H1 (cell line): Measurements from ENCODE around the gene ROBO2. TPM values are rescaled to one million over a fixed set of nuclear protein-coding genes. Genes with fewer than 3 reads are reported as not detected.

Source experiments
- CTCF ChIA-PET: fragments of 300-600 bp; sonication (Branson Sonifier 250); formaldehyde crosslinking; loops from one replicate; lab custom pipeline; 2021; ENCODE audit not compliant: partially characterized antibody; lab: Charles Lee
- POLR2A ChIA-PET: fragments of 300-600 bp; sonication (Branson Sonifier 250); formaldehyde crosslinking; loops from one replicate; lab custom pipeline; 2021; ENCODE audit warnings: inconsistent platforms; ENCODE audit not compliant: partially characterized antibody; lab: Charles Lee
- DNase-seq, 2 experiments: peaks; one replicate each; pipeline versions ENCODE4 v3.0.0 to v3.0.0-alpha.2; 2010 to 2022; ENCODE audit warnings: low spot score in 2 of 2, low read depth in 1 of 2, mixed read lengths in 1 of 2
- FAIRE-seq: peaks from 2 replicates; lab custom pipeline; 2011; peaks lifted over from hg19 to GRCh38; lab: Jason Lieb, UNC
- H2AFZ ChIP-seq: 2 replicates; pipeline ENCODE4 v1.8.1; 2012; ENCODE audit warnings: low read length, inconsistent platforms
- H2AK5ac ChIP-seq: 2 replicates; pipeline ENCODE4 v1.6.1; 2013; ENCODE audit warnings: low read depth, low read length
- H2BK120ac ChIP-seq: replicated peaks from 2 replicates; pipeline ENCODE3; 2013; ENCODE audit warnings: low read depth, low read length, inconsistent platforms
- H2BK12ac ChIP-seq: 2 replicates; pipeline ENCODE4 v1.6.1; 2013; ENCODE audit warnings: low read depth, low read length
- H2BK15ac ChIP-seq: 2 replicates; pipeline ENCODE4 v1.6.1; 2013; ENCODE audit warnings: low read length
- H2BK20ac ChIP-seq: 2 replicates; pipeline ENCODE4 v1.6.1; 2013; ENCODE audit warnings: low read length
- H2BK5ac ChIP-seq: 2 replicates; pipeline ENCODE4 v1.6.1; 2013; ENCODE audit warnings: low read depth, low read length
- H3K14ac ChIP-seq: 2 replicates; pipeline ENCODE4 v1.6.1; 2013; ENCODE audit warnings: inconsistent platforms; ENCODE audit not compliant: insufficient read length
- H3K18ac ChIP-seq: 2 replicates; pipeline ENCODE4 v1.6.1; 2013; ENCODE audit warnings: low read length; ENCODE audit errors: extremely low read depth
- H3K23ac ChIP-seq: 2 replicates; pipeline ENCODE4 v1.6.1; 2013; ENCODE audit warnings: inconsistent platforms; ENCODE audit not compliant: insufficient read length
- H3K23me2 ChIP-seq: 2 replicates; pipeline ENCODE4 v1.6.1; 2013; ENCODE audit warnings: low read depth, low read length
- H3K27ac ChIP-seq: 2 replicates; pipeline ENCODE4 v1.6.1; 2011; ENCODE audit warnings: low read depth, low read length, inconsistent platforms
- H3K27me3 ChIP-seq, 4 experiments: replicated peaks in 1 of 4; 1 replicate in 1 of 4; 2 replicates in 3 of 4; pipeline versions ENCODE4 v1.6.1 to v1.8.1; 2011 to 2013; ENCODE audit warnings: low read length in 3 of 4, mild to moderate bottlenecking in 3 of 4, inconsistent platforms in 2 of 4, mixed read lengths in 2 of 4, moderate library complexity in 1 of 4; ENCODE audit not compliant: control insufficient read depth in 3 of 4, insufficient read depth in 3 of 4; ENCODE audit errors: extremely low read depth in 1 of 4
- H3K36me3 ChIP-seq, 4 experiments: 2 replicates each; pipeline versions ENCODE4 v1.6.1 to v1.8.1; 2011 to 2013; ENCODE audit warnings: mild to moderate bottlenecking in 4 of 4, low read length in 3 of 4, moderate library complexity in 2 of 4, control low read depth in 1 of 4, inconsistent platforms in 1 of 4; ENCODE audit not compliant: insufficient read depth in 4 of 4, control insufficient read depth in 2 of 4
- H3K4ac ChIP-seq: replicated peaks from 2 replicates; pipeline ENCODE3; 2013; ENCODE audit warnings: low read length, low read depth, mixed read lengths, inconsistent platforms; ENCODE audit not compliant: insufficient read length
- H3K4me1 ChIP-seq, 4 experiments: replicated peaks in 1 of 4; 1 replicate in 1 of 4; 2 replicates in 3 of 4; pipeline versions ENCODE4 v1.6.1 to v1.8.1; 2011 to 2013; ENCODE audit warnings: low read length in 3 of 4, inconsistent platforms in 2 of 4, mixed read lengths in 1 of 4; ENCODE audit not compliant: insufficient read depth in 4 of 4, control insufficient read depth in 3 of 4
- H3K4me2 ChIP-seq, 2 experiments: 2 replicates each; pipeline versions ENCODE4 v1.6.1 to v1.8.1; 2011 to 2013; ENCODE audit warnings: low read depth in 2 of 2, low read length in 2 of 2, control low read depth in 1 of 2, inconsistent platforms in 1 of 2, mild to moderate bottlenecking in 1 of 2; ENCODE audit not compliant: insufficient read depth in 1 of 2
- H3K4me3 ChIP-seq, 4 experiments: fragments of 200-600, 300-600 bp in 1 of 4; sonication (generic), shearing (Covaris generic), sonication (Bioruptor Twin) in 1 of 4; 2 replicates each; pipeline versions ENCODE4 v1.5.1 to v1.8.1; 2011 to 2016; ENCODE audit warnings: low read length in 4 of 4, low read depth in 3 of 4, control low read depth in 2 of 4, inconsistent platforms in 2 of 4, mild to moderate bottlenecking in 2 of 4, mixed read lengths in 1 of 4, moderate library complexity in 1 of 4; ENCODE audit not compliant: insufficient read depth in 2 of 4; ENCODE audit errors: extremely low read depth in 1 of 4
- H3K56ac ChIP-seq: replicated peaks from 2 replicates; pipeline ENCODE3; 2013; ENCODE audit warnings: low read depth, mild to moderate bottlenecking, mixed read lengths, low read length, inconsistent platforms; ENCODE audit not compliant: insufficient read length
- H3K79me1 ChIP-seq: 2 replicates; pipeline ENCODE4 v1.6.1; 2013; ENCODE audit warnings: low read depth, low read length, control low read depth
- H3K79me2 ChIP-seq, 2 experiments: 2 replicates each; pipeline versions ENCODE4 v1.6.1 to v1.8.1; 2012 to 2013; ENCODE audit warnings: low read length in 2 of 2, mild to moderate bottlenecking in 2 of 2, inconsistent platforms in 1 of 2; ENCODE audit not compliant: insufficient read depth in 2 of 2, control insufficient read depth in 1 of 2
- H3K9ac ChIP-seq, 4 experiments: replicated peaks in 1 of 4; 1 replicate in 1 of 4; 2 replicates in 3 of 4; pipeline versions ENCODE4 v1.6.1 to v1.8.1; 2011 to 2013; ENCODE audit warnings: low read depth in 3 of 4, low read length in 3 of 4, control low read depth in 2 of 4, mild to moderate bottlenecking in 2 of 4, moderate library complexity in 2 of 4, inconsistent platforms in 1 of 4; ENCODE audit errors: extremely low read depth in 1 of 4
- H3K9me3 ChIP-seq, 2 experiments: 2 replicates each; pipeline versions ENCODE4 v1.6.1 to v1.8.1; 2012 to 2013; ENCODE audit warnings: mild to moderate bottlenecking in 2 of 2, moderate library complexity in 2 of 2, control low read depth in 1 of 2, inconsistent platforms in 1 of 2, low read depth in 1 of 2, low read length in 1 of 2, mixed read lengths in 1 of 2; ENCODE audit not compliant: insufficient read depth in 2 of 2
- H4K20me1 ChIP-seq, 2 experiments: replicated peaks in 1 of 2; 2 replicates each; pipeline versions ENCODE3 to v1.8.1; 2011 to 2013; ENCODE audit warnings: inconsistent platforms in 2 of 2, low read length in 2 of 2, mild to moderate bottlenecking in 1 of 2; ENCODE audit not compliant: insufficient read depth in 2 of 2, control insufficient read depth in 1 of 2
- H4K5ac ChIP-seq: 2 replicates; pipeline ENCODE4 v1.6.1; 2013; ENCODE audit warnings: low read length, low read depth, mixed read lengths, inconsistent platforms; ENCODE audit not compliant: insufficient read length
- H4K8ac ChIP-seq: 2 replicates; pipeline ENCODE4 v1.8.0; 2013; ENCODE audit warnings: mild to moderate bottlenecking, moderate library complexity, low read length, inconsistent platforms; ENCODE audit not compliant: insufficient read depth; ENCODE audit errors: extremely low read depth
- H4K91ac ChIP-seq: replicated peaks from 2 replicates; pipeline ENCODE3; 2013; ENCODE audit warnings: low read length, mixed read lengths, inconsistent platforms; ENCODE audit not compliant: insufficient read length
- CBX5 ChIP-seq: fragments of 300-800, 300-1000 bp; sonication (generic); IDR thresholded peaks from 2 replicates; pipeline ENCODE4 v1.7.1; 2016; ENCODE audit warnings: antibody characterized with exemption, low read length, low read depth
- CHD1 ChIP-seq: IDR thresholded peaks from 2 replicates; pipeline ENCODE4 v1.6.1; 2012; ENCODE audit warnings: low read depth, low read length, improper control_type of control experiment
- GTF2F1 ChIP-seq: IDR thresholded peaks from 2 replicates; pipeline ENCODE4 v1.6.1; 2012; ENCODE audit warnings: low read depth, low read length, improper control_type of control experiment, borderline replicate concordance
- JUN ChIP-seq: IDR thresholded peaks from 2 replicates; pipeline ENCODE4 v1.6.1; 2011; ENCODE audit warnings: low read depth, mild to moderate bottlenecking, improper control_type of control experiment, low read length
- NRF1 ChIP-seq: IDR thresholded peaks from 2 replicates; pipeline ENCODE4 v1.6.1; 2011; ENCODE audit warnings: mild to moderate bottlenecking, low read depth, low read length, improper control_type of control experiment
- SIN3A ChIP-seq, 2 experiments: IDR thresholded peaks in 1 of 2; conservative IDR thresholded peaks in 1 of 2; 2 replicates each; pipeline ENCODE4 v1.6.1; 2011 to 2012; ENCODE audit warnings: low read length in 2 of 2, improper control_type of control experiment in 1 of 2, low read depth in 1 of 2, mild to moderate bottlenecking in 1 of 2
- SIRT6 ChIP-seq: IDR thresholded peaks from one replicate; pipeline ENCODE4 v1.7.1; 2012; ENCODE audit warnings: low read length, inconsistent platforms
- SIX5 ChIP-seq: IDR thresholded peaks from 2 replicates; pipeline ENCODE4 v1.6.1; 2011; ENCODE audit warnings: mild to moderate bottlenecking, low read depth, low read length
- SP2 ChIP-seq: IDR thresholded peaks from 2 replicates; pipeline ENCODE4 v1.6.1; 2012; ENCODE audit warnings: mild to moderate bottlenecking, low read length, inconsistent platforms
- SP4 ChIP-seq: IDR thresholded peaks from 2 replicates; pipeline ENCODE4 v1.6.1; 2012; ENCODE audit warnings: low read length, inconsistent platforms
- TBP ChIP-seq: IDR thresholded peaks from 2 replicates; pipeline ENCODE4 v1.6.1; 2011; ENCODE audit warnings: low read depth, low read length, improper control_type of control experiment
- TEAD4 ChIP-seq: IDR thresholded peaks from 2 replicates; pipeline ENCODE4 v1.6.1; 2012; ENCODE audit warnings: low read depth, low read length, inconsistent platforms, mixed read lengths
- USF2 ChIP-seq: IDR thresholded peaks from 2 replicates; pipeline ENCODE4 v1.6.1; 2011; ENCODE audit warnings: low read length, improper control_type of control experiment
- WGBS, 2 experiments: shearing (Covaris generic) in 1 of 2; methylation state at CpG; one replicate each; pipeline versions ENCODE4 v1.1.6 to v1.1.7; 2013 to 2015; ENCODE audit warnings: low lambda C conversion rate in 2 of 2, mixed read lengths in 2 of 2, inconsistent platforms in 1 of 2, low coverage in 1 of 2, missing lambda C conversion rate in 1 of 2; ENCODE audit not compliant: insufficient replicate concordance in 2 of 2, insufficient coverage in 1 of 2, insufficient read length in 1 of 2; ENCODE audit errors: extremely low coverage in 1 of 2, missing lambda C conversion rate in 1 of 2; 5-methylcytosine and 5-hydroxymethylcytosine counted together
- polyA plus RNA-seq, 7 experiments: library from polyadenylated mRNA; depleted of rRNA in 3 of 7; stranded (reverse) in 5 of 7; unstranded in 2 of 7; fragments of >200 nt in 5 of 7; fragments of 200-250 nt in 2 of 7; gene quantifications; 1 replicate in 5 of 7; 2 replicates in 1 of 7; 4 replicates in 1 of 7; pipeline versions ENCODE4 v1.2.1 to v1.2.3, GENCODE V29; 2011 to 2013; ENCODE audit warnings: missing spikeins in 2 of 7, mixed read lengths in 2 of 7
- total RNA-seq: library from RNA; stranded (reverse); fragmentation: NEBNext Ultra II Directional; extraction: Animal tissue kit (Norgen Biotek cat#: 25700); gene quantifications from 2 replicates; pipeline ENCODE4 v1.2.1, GENCODE V29; 2021
- TF ChIP-seq, protein P1 (sequence below): IDR thresholded peaks from 2 replicates; pipeline ENCODE4 v1.6.1; 2012; ENCODE audit warnings: inconsistent platforms

The ROBO2 gene
- total and polyA plus RNA-seq, 2 of the 8 experiments (the other 6 are each of a cell fraction or from before 2014, with no cell fraction given): 1.5 to 2.9 TPM

DNA sequence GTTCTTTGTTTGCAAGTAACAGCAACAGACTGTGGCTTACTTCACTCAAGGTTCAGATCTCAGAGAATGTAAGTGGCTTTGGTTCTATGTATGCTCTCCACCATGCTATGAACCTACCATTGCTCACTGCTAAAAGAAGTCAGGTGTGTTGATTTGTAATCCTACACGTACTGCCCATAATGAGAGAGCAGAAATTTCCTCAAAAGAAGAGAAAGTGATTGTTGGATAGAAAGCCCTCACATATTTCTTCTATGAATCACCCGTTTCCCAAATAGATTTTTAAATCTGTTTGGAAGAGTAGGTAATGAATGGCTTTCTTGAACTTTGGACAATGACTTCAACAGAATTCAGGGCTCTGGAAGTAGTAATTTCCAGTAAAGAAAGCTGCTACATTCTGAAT, 565.4 kb downstream of the ROBO2 start:
- H3K79me1 ChIP-seq: no peaks in the 10 kb centered on the region
- no peaks in the 10 kb centered on the region for H3K9me3 ChIP-seq
- H3K4ac ChIP-seq: no peak overlapping the region
- H3K23me2 ChIP-seq: no peaks in the 10 kb centered on the region
- no peak overlapping the region for H2AK5ac ChIP-seq
- no peak overlapping the region for H2BK20ac ChIP-seq
- no peak overlapping the region for H3K9ac ChIP-seq
- no peaks in the 10 kb centered on the region for H3K27me3 ChIP-seq
- H4K20me1 ChIP-seq: no peaks in the 10 kb centered on the region
- no peak overlapping the region for H2BK15ac ChIP-seq
- no peak overlapping the region for H2BK12ac ChIP-seq
- no peaks in the 10 kb centered on the region for H3K4me1 ChIP-seq
- H2AFZ ChIP-seq: no peak overlapping the region
- no peak overlapping the region for H2BK5ac ChIP-seq
- H3K14ac ChIP-seq: no peak overlapping the region
- no peak overlapping the region for H3K56ac ChIP-seq
- no peak for DNase-seq
- no peaks in the 10 kb centered on the region for H3K36me3 ChIP-seq
- ChIA-PET POLR2A (interaction anchor here (0.6 kb wide), 1 partner anchor 9 kb away, joined by 4 read pairs; no protein-coding TSS in a partner anchor), CTCF (no interaction called here)
- no peak overlapping the region for H2BK120ac ChIP-seq
- H4K5ac ChIP-seq: no peak overlapping the region
- H4K91ac ChIP-seq: no peak overlapping the region
- no peak overlapping the region for H3K27ac ChIP-seq
- no peak overlapping the region for H3K4me2 ChIP-seq
- H4K8ac ChIP-seq: no peak overlapping the region
- no peak overlapping the region for H3K23ac ChIP-seq
- no peak for FAIRE-seq
- no peak overlapping the region for H3K4me3 ChIP-seq
- WGBS, 2 experiments: 86% methylated on average over 2 of the region's 2 CpGs; no CpG with 5 or more reads in 1 of the 2 experiments
- H3K79me2 ChIP-seq: no peaks in the 10 kb centered on the region
- no peak overlapping the region for H3K18ac ChIP-seq
- no peak for TF ChIP-seq SIN3A (conservative IDR thresholded peaks at IDR 0.05 in 1 of 2, IDR thresholded peaks at IDR 0.05 in 1 of 2; ENCODE audit: low read depth in 1 of 2, low read length in 2 of 2)
- TF ChIP-seq NRF1: no peak
- no peak for TF ChIP-seq CBX5
- no peak for TF ChIP-seq SP4
- no peak for TF ChIP-seq SIX5
- TF ChIP-seq TBP: no peak
- TF ChIP-seq, protein P1, sequence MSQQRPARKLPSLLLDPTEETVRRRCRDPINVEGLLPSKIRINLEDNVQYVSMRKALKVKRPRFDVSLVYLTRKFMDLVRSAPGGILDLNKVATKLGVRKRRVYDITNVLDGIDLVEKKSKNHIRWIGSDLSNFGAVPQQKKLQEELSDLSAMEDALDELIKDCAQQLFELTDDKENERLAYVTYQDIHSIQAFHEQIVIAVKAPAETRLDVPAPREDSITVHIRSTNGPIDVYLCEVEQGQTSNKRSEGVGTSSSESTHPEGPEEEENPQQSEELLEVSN: no peak
- no peak for TF ChIP-seq GTF2F1
- no peak for TF ChIP-seq SP2
- no peak for TF ChIP-seq USF2
- no peak for TF ChIP-seq CHD1
- no peak for TF ChIP-seq TEAD4
- TF ChIP-seq SIRT6: no peak
- no peak for TF ChIP-seq JUN
